ENCODE measurements around the gene BACH1. TPM values are rescaled to one million over a fixed set of nuclear protein-coding genes. Genes with fewer than 3 reads are reported as not detected.

BACH1 gene
- total RNA-seq, 1 donor from 2014 or later: 93.1 TPM

- H3K27ac ChIP-seq (ENCODE audit: low read depth, low read length): no peak overlapping the region
- no peaks in the 10 kb centered on the region for H3K27me3 ChIP-seq (ENCODE audit: insufficient read depth, low read length)
- H3K9me3 Mint-ChIP-seq (ENCODE audit: unreplicated experiment): no peaks in the 10 kb centered on the region
- H3K79me2 ChIP-seq (ENCODE audit: insufficient read depth, low read length): no peaks in the 10 kb centered on the region
- peaks cover 3% of the 10 kb centered on the region for H3K4me1 ChIP-seq (ENCODE audit: insufficient read depth, low read length)
- H3K27ac Mint-ChIP-seq (ENCODE audit: unreplicated experiment): no peak overlapping the region
- peaks cover 1% of the 10 kb centered on the region for H3K9me3 ChIP-seq (ENCODE audit: insufficient read depth, low read depth, low read length)
- no peak overlapping the region for H3K4me3 Mint-ChIP-seq (ENCODE audit: unreplicated experiment)
- DNase-seq (ENCODE audit: low read depth) (no peak), FAIRE-seq (no peak)
- no peak overlapping the region for H3K4me3 ChIP-seq (ENCODE audit: insufficient read depth, low read depth, low read length)
- H3K9ac ChIP-seq (ENCODE audit: low read length): no peak overlapping the region
- H3K36me3 ChIP-seq (ENCODE audit: insufficient read depth, low read length): no peaks in the 10 kb centered on the region
- H2AFZ ChIP-seq (ENCODE audit: low read depth, low read length): no peak overlapping the region
- H3K27me3 Mint-ChIP-seq (ENCODE audit: low read depth, unreplicated experiment): no peaks in the 10 kb centered on the region
- no peaks in the 10 kb centered on the region for H4K20me1 ChIP-seq (ENCODE audit: insufficient read depth, low read length)
- no peaks in the 10 kb centered on the region for H3K36me3 Mint-ChIP-seq (ENCODE audit: low read depth, unreplicated experiment)
- peaks cover 11% of the 10 kb centered on the region for H3K4me1 Mint-ChIP-seq (ENCODE audit: low read depth, unreplicated experiment)
- no peak overlapping the region for H3K4me2 ChIP-seq (ENCODE audit: low read length)
- no peak for TF ChIP-seq EZH2 (IDR thresholded peaks at IDR 0.05; ENCODE audit: insufficient read depth, low read length)
- TF ChIP-seq, protein P1, sequence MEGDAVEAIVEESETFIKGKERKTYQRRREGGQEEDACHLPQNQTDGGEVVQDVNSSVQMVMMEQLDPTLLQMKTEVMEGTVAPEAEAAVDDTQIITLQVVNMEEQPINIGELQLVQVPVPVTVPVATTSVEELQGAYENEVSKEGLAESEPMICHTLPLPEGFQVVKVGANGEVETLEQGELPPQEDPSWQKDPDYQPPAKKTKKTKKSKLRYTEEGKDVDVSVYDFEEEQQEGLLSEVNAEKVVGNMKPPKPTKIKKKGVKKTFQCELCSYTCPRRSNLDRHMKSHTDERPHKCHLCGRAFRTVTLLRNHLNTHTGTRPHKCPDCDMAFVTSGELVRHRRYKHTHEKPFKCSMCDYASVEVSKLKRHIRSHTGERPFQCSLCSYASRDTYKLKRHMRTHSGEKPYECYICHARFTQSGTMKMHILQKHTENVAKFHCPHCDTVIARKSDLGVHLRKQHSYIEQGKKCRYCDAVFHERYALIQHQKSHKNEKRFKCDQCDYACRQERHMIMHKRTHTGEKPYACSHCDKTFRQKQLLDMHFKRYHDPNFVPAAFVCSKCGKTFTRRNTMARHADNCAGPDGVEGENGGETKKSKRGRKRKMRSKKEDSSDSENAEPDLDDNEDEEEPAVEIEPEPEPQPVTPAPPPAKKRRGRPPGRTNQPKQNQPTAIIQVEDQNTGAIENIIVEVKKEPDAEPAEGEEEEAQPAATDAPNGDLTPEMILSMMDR (IDR thresholded peaks at IDR 0.05; ENCODE audit: insufficient read depth, low read depth, low read length): no peak
Observed at GRCh38 chr21:29290240-29290639, 8.5 kb upstream of the BACH1 start.

GRCh38 chr21:29293495-29293894 is 5.2 kb upstream of the BACH1 start:
- no peak for DNase-seq (ENCODE audit: low read depth)
- no peak for FAIRE-seq
- no peaks in the 10 kb centered on the region for H3K27me3 Mint-ChIP-seq (ENCODE audit: low read depth, unreplicated experiment)
- Histone ChIP-seq H3K4me3 (ENCODE audit: insufficient read depth, low read depth, low read length) (no peak overlapping the region), H3K9me3 (ENCODE audit: insufficient read depth, low read depth, low read length) (peaks cover 4% of the 10 kb centered on the region), H3K27me3 (ENCODE audit: insufficient read depth, low read length) (no peaks in the 10 kb centered on the region), H3K9ac (ENCODE audit: low read length) (no peak overlapping the region), H3K4me1 (ENCODE audit: insufficient read depth, low read length) (peaks cover 8% of the 10 kb centered on the region), H3K79me2 (ENCODE audit: insufficient read depth, low read length) (peaks cover 7% of the 10 kb centered on the region), H3K4me2 (ENCODE audit: low read length) (no peak overlapping the region), H3K36me3 (ENCODE audit: insufficient read depth, low read length) (no peaks in the 10 kb centered on the region), H2AFZ (ENCODE audit: low read depth, low read length) (no peak overlapping the region), H3K27ac (ENCODE audit: low read depth, low read length) (no peak overlapping the region), H4K20me1 (ENCODE audit: insufficient read depth, low read length) (no peaks in the 10 kb centered on the region)
- H3K36me3 Mint-ChIP-seq (ENCODE audit: low read depth, unreplicated experiment): peaks cover 2% of the 10 kb centered on the region
- H3K4me1 Mint-ChIP-seq (ENCODE audit: low read depth, unreplicated experiment): peaks cover 3% of the 10 kb centered on the region
- TF ChIP-seq, protein P1 (IDR thresholded peaks at IDR 0.05; ENCODE audit: insufficient read depth, low read depth, low read length): no peak
- TF ChIP-seq EZH2 (IDR thresholded peaks at IDR 0.05; ENCODE audit: insufficient read depth, low read length): no peak
- H3K9me3 Mint-ChIP-seq (ENCODE audit: unreplicated experiment): no peaks in the 10 kb centered on the region
- no peak overlapping the region for H3K4me3 Mint-ChIP-seq (ENCODE audit: unreplicated experiment)
- H3K27ac Mint-ChIP-seq (ENCODE audit: unreplicated experiment): no peak overlapping the region

DNA sequence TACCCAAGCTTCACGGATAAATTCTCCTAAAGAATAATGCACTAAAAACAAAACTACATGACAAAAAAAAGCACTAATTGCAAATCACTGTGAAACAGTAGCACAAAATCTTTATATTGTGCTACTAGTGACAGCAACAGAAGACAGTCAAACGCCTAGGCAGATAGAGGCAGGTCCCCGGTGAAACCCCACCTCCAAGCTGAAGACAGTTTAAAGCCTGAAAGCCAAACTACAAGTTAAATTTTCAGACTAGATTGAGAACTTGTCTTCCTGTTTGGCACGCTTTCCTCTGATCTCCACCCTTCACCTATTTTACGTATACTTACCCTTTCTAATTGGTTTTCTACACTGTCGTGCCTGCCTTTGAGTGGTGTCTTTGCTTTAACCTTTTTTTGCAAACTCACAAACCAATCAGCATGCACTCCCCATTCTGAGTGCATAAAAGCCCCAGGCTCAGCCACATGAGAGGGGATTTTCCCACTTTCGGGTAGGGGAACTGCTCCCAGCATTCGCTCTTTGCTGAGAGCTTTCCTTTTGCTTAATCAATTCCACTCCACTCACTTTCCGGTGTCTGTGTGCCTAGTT is 3.6 kb upstream of the BACH1 start:
- Histone ChIP-seq H2AFZ (ENCODE audit: low read depth, low read length) (no peak overlapping the region), H3K9ac (ENCODE audit: low read length) (no peak overlapping the region), H3K4me1 (ENCODE audit: insufficient read depth, low read length) (peaks cover 6% of the 10 kb centered on the region), H3K36me3 (ENCODE audit: insufficient read depth, low read length) (no peaks in the 10 kb centered on the region), H3K27ac (ENCODE audit: low read depth, low read length) (no peak overlapping the region), H3K4me2 (ENCODE audit: low read length) (no peak overlapping the region), H4K20me1 (ENCODE audit: insufficient read depth, low read length) (peaks cover 6% of the 10 kb centered on the region), H3K9me3 (ENCODE audit: insufficient read depth, low read depth, low read length) (peaks cover 4% of the 10 kb centered on the region), H3K4me3 (ENCODE audit: insufficient read depth, low read depth, low read length) (no peak overlapping the region), H3K27me3 (ENCODE audit: insufficient read depth, low read length) (no peaks in the 10 kb centered on the region), H3K79me2 (ENCODE audit: insufficient read depth, low read length) (peaks cover 17% of the 10 kb centered on the region)
- no peak for TF ChIP-seq EZH2 (IDR thresholded peaks at IDR 0.05; ENCODE audit: insufficient read depth, low read length)
- TF ChIP-seq, protein P1 (IDR thresholded peaks at IDR 0.05; ENCODE audit: insufficient read depth, low read depth, low read length): no peak
- no peak for DNase-seq (ENCODE audit: low read depth)
- Mint-ChIP-seq H3K4me3 (ENCODE audit: unreplicated experiment) (no peak overlapping the region), H3K27me3 (ENCODE audit: low read depth, unreplicated experiment) (no peaks in the 10 kb centered on the region), H3K27ac (ENCODE audit: unreplicated experiment) (no peak overlapping the region), H3K36me3 (ENCODE audit: low read depth, unreplicated experiment) (peaks cover 2% of the 10 kb centered on the region), H3K4me1 (ENCODE audit: low read depth, unreplicated experiment) (peaks cover 3% of the 10 kb centered on the region), H3K9me3 (ENCODE audit: unreplicated experiment) (no peaks in the 10 kb centered on the region)
- no peak for FAIRE-seq

Data from astrocyte (in vitro differentiated cells and primary cell).